ENCODE measurements around the gene C1orf21.

Gene C1orf21

DNA sequence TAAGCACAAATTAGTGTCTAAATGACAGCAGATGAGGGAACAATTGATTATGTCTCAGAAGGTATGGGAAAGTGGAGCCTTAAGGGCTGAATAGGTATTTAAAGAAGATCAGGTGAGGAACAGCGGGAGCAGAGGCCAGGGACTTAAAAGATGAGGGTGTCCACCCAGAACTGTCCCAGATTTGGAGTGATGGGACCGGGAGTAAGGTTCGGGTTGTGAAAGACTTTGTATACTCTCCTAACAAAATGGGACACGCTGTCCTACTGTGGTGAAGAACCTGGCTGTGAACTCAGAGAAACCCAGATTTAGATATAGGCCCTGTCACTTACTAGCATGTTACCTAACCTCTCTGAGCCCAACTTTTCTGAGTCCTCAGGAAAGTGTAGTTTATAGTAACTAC is 140.6 kb downstream of the C1orf21 start:
- DNase-seq = no peak

DNA sequence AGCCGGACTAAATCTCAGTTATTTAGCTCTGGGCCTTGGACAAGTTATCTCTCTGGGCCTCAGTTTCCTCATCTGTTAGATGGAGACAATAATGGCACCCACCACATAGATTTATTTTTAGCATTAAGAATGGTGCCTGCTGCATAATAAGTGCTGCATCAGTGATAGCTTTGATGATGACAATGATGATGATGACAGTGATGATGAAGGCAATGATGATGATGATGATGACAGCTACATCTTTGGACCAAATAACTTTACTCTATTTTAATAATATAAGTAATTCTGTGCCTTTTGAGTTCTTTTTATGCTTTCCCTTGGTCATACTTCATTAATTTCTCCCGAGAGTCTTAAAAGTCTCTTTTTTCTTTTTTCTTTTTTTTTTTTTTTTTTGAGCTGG is 143.4 kb downstream of the C1orf21 start:
- DNase-seq = no peak

DNA sequence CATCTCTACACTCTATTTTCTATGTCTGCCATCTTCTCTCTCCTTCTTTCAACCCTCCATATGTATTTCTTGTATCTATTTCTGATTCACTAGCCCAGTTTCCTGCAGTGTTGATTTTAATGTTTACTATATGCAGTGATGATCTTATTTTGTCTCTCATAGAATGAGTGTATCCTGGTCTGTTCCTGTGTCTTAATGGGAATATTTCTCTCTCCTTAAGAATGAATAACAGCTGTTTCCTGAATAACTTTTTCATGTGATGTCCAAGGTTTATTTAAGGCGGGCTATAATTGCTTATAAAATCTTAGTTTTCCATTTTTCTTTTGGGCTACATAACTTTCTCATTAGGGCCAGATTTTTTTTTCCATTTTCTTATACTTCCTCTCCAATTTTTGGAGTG is 144.5 kb downstream of the C1orf21 start:
- DNase-seq = no peak

- no peak for DNase-seq
These were observed 145.4 kb downstream of the C1orf21 start for GRCh38 chr1:184532199-184532598.

- no peak for DNase-seq
These were observed 146.2 kb downstream of the C1orf21 start for GRCh38 chr1:184533049-184533448.

DNA sequence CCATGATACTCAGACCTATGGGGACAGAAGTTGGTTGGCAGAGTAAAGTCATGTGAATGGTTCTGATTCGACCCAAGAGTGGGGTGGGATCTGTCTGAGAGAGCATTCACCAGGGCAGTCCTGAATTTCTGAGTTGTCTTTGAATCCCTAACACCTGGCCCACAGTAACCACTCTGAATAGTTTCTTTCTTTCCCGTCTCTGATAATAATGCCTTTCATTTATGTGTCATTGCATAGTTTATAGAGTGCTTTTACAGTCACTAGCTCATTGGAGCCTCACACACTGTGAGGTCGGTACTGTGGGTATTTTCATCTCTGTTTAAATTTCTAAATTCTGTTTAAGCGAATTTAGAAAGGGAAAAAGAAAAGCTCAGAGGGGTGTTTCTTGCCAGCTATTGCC is 147.1 kb downstream of the C1orf21 start:
- no peak for DNase-seq

DNA sequence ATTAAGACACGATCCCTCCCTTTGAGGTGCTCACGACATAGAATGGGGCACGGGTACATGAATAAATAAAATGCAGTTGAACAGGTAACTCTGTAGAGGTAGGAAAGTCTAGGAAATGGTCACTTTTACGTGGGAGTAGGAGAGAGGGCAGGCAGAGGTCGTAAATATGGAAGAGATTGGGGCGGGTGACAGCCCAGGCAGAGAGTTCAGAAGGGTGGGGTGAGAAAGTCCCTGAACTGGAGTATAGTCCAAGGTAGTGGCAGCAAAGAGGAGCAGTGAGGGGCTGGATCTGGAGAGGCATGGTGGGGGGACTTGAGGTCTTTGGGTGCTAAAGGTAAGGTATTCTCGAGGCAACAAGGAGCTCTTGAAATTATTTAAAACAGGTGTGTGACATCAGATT is 147.9 kb downstream of the C1orf21 start:
- no peak for DNase-seq

- no peak for DNase-seq
These were observed 148.6 kb downstream of the C1orf21 start for GRCh38 chr1:184535191-184535970.

DNA sequence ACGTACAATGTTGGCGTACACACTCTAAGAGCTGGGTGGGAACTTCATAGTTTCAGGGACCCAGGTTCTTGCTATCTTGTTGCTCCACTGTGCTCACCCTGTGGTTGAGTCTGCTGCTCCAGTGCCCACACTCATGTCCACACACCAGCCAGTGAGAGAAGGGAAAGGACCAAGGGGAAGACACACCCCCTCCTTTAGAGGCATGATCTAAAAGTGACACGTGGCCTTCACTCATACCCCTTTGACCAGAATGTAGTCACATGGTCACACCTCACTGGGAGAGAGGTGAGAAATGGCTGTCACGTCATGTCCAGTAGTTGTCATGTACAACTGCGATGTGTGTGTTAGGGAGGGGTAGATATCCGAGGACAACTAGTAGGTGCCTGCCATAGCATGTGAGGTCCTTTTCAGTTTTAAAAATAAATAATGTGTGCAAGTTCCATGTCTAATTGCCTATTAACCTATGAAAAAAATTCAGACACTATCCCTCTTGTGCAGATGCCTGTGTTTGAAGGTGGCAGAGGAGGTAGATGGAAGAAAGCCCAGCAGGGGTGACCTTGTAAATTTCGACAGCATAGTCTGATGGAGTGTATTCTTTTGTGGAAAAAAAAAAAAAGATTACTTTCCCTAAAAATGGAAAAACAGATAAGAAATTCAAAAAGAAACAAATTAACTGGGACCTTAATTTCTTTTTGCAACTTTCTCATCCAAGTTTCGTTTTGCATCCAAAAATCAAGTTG is 149.6 kb downstream of the C1orf21 start:
- no peak for DNase-seq

DNA sequence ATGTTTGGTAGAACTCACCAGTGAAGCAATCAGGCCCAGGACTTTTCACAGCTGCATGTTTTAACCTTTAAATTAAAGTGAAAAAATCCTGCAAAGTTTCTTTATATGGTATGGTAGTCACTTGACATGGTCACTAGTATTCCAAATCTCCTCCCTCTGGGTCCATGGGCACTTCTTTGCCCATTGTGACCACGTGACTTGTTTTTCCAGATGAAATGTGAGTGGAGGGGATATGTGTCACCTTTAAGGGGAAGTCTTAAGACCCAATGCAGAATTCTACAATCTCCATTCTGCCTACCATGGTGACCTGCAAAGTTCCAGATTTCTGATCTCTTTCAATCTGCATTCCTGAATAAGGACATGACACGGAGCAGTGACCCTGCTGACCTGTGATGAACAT is 152.8 kb downstream of the C1orf21 start:
- no peak for DNase-seq

DNA sequence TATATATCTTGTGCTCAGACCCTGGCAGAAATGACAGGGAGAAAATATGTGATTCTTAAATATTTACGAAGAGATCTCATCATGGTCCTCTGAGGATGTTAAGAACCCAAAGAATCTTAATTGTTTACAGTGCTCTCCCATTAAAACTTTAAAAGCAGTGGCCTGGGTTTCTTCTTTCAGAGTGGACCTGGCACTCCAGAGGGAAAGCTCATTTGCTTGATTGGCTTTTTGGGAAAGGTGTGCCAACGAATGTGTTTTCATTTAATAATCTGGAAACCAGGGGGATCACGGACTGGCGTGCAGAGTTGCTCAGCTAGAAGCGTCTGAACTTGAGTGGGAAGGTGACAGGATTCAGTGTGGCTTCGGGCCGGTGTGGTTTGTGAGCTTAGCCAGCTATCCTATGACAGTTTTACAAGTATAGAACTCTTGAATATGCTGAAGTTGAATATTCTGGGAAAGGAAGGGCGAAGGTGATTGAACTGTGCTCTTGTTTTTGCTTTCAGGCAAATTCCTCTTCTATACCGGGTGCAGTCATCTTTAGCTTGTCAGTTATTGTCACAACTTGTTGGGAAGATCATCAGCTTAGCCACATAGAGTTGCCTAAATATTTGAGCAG is 154.8 kb downstream of the C1orf21 start:
- DNase-seq = no peak

- DNase-seq = no peak
These were observed 155.5 kb downstream of the C1orf21 start for GRCh38 chr1:184542291-184542690.

- no peak for DNase-seq
These were observed 158.8 kb downstream of the C1orf21 start for GRCh38 chr1:184545601-184546000.

GRCh38 chr1:184552446-184552845 is 165.6 kb downstream of the C1orf21 start:
- DNase-seq = no peak

GRCh38 chr1:184553845-184554244 is 167.0 kb downstream of the C1orf21 start:
- no peak for DNase-seq

DNA sequence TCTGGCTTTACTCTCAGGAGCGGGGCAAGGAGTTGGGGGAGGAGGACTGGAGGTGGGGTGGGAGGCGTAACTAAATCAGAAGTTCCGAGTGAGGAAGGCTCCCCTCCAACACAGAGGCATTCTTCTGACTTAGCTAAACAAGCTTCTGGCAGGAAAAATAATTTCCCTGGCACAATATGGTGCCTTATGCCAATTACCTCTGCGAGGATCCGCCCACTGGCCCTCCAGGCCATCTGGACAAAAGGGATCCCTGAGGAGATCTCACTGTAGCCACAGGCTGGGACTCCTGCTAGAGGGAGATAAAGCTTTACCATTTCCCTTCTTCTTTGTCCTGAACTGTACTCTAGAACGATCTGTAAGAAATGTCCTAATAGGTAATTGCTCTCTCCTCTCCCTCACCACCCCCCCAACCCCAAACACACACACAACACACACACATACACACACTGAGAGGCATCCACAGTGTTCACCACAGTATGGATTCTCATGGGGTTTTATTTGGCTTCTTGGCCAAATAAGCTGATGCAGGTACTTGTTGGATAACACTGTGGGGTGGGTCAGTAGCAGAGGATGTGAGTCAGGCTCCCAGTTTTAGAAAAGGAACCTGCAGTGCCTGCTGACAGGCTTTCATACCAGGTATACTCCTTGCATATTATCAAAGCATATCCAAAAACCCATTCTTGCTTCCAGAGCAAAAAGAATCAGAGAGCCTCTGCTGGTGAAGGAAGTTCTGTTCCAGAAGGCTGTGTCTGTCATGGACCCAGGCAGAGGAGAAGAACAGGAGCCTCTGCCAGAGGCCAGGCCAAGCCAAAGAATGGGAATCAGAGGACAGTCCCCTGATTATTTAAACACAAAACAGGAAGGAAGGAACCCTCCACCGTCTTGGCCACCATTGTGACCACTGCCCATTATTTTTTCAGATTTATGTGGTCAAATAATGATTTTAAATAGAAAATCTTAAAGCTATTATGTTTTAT is 169.1 kb downstream of the C1orf21 start:
- DNase-seq = no peak

DNA sequence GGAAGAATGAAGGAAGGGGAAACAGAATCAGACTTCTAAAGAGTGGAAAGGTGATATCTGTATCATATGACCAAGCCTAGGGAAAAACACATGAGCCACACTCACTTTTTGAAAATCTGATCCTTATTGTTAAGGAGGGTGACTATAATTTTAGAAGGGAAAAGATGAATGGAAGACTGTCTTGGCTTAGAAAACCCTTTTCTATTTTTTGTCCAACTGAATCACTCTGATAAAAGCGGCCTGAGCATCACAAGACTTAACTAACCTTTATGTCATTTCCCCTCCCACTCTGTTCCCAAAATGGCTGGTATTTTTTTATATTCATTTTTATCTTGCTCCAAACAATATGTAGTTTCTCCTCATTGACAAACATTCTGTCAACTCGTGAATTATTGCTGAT is 169.8 kb downstream of the C1orf21 start:
- DNase-seq = no peak

GRCh38 chr1:184557423-184558347 is 170.9 kb downstream of the C1orf21 start:
- no peak for DNase-seq

- DNase-seq = no peak
These were observed 171.9 kb downstream of the C1orf21 start for GRCh38 chr1:184558691-184559090.

DNA sequence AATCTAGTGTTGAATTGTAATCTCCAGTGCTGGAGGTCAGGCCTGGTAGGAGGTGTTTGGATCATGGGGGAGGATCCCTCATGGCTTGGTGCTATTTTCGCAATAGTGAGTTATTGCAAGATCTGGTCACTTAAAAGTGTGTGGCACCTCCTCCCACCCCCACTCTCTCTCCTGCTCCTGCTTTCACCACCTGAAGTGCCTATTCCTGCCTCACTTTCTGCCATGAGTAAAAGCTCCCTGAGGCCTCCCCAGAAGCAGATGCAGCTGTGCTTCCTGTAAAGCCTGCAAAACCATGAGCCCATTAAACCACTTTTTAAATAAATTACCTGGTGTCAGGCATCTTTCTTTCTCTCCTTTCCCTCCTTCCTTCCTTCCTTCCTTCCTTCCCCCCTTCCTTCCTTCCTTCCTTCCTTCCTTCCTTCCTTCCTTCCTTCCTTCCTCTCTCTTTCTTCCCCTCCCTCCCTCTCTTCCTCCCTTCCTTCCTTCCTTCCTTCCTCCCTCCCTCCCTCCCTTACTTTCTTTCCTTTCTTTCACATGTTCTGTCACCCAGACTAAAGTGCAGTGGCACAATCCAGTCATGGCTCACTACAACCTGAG is 172.4 kb downstream of the C1orf21 start:
- no peak for DNase-seq

GRCh38 chr1:184562806-184563205 is 176.0 kb downstream of the C1orf21 start:
- no peak for DNase-seq

Data from NCI-H1105 (cell line).